Neuronal stem cell (in vitro differentiated cells): ENCODE measurements around the gene MED15.

Experiments
- DNase-seq: peaks from one replicate; pipeline ENCODE4 v3.0.0-alpha.2; 2013; ENCODE audit warnings: low spot score
- H2AFZ ChIP-seq: one replicate; pipeline ENCODE4 v1.6.1; 2013; ENCODE audit warnings: mild to moderate bottlenecking, low read length, inconsistent platforms
- H2AK5ac ChIP-seq: 2 replicates; pipeline ENCODE4 v1.6.1; 2013; ENCODE audit warnings: low read depth, mild to moderate bottlenecking, inconsistent platforms, low read length, moderate library complexity, mixed read lengths
- H2BK120ac ChIP-seq: 2 replicates; pipeline ENCODE4 v1.6.1; 2013; ENCODE audit warnings: low read depth, mild to moderate bottlenecking, inconsistent platforms, low read length, moderate library complexity, mixed read lengths
- H2BK12ac ChIP-seq: one replicate; pipeline ENCODE4 v1.6.1; 2013; ENCODE audit warnings: low read length, inconsistent platforms
- H2BK15ac ChIP-seq: 2 replicates; pipeline ENCODE4 v1.6.1; 2013; ENCODE audit warnings: mild to moderate bottlenecking, low read length, inconsistent platforms, mixed read lengths
- H2BK5ac ChIP-seq: one replicate; pipeline ENCODE4 v1.6.1; 2013; ENCODE audit warnings: inconsistent platforms, mild to moderate bottlenecking, low read length, moderate library complexity
- H3K14ac ChIP-seq: one replicate; pipeline ENCODE4 v1.6.1; 2013; ENCODE audit warnings: low read length, inconsistent platforms
- H3K18ac ChIP-seq: 2 replicates; pipeline ENCODE4 v1.6.1; 2013; ENCODE audit warnings: low read length, inconsistent platforms
- H3K23ac ChIP-seq: 2 replicates; pipeline ENCODE4 v1.6.1; 2013; ENCODE audit warnings: low read depth, mild to moderate bottlenecking, mixed read lengths, low read length, inconsistent platforms; ENCODE audit not compliant: poor library complexity
- H3K27ac ChIP-seq: replicated peaks from 3 replicates; pipeline ENCODE4 v1.5.1; 2013; ENCODE audit warnings: low read length, inconsistent platforms
- H3K27me3 ChIP-seq, 3 experiments: 2 replicates each; pipeline ENCODE4 v1.6.1; 2013; ENCODE audit warnings: low read length in 3 of 3, mild to moderate bottlenecking in 2 of 3, inconsistent platforms in 1 of 3, low read depth in 1 of 3, mixed read lengths in 1 of 3, moderate library complexity in 1 of 3; ENCODE audit not compliant: control insufficient read depth in 3 of 3, insufficient read depth in 3 of 3
- H3K36me3 ChIP-seq, 2 donors: replicated peaks in 1 of 2; 2 replicates each; pipeline ENCODE4 v1.6.1; 2013; ENCODE audit warnings: low read length in 2 of 2; ENCODE audit not compliant: control insufficient read depth in 2 of 2, insufficient read depth in 2 of 2
- H3K4ac ChIP-seq: 2 replicates; pipeline ENCODE4 v1.6.1; 2013; ENCODE audit warnings: inconsistent platforms, mild to moderate bottlenecking, low read length, moderate library complexity
- H3K4me1 ChIP-seq, 2 donors: 1 replicate in 1 of 2; 2 replicates in 1 of 2; pipeline ENCODE4 v1.6.1; 2013; ENCODE audit warnings: low read length in 2 of 2, low read depth in 1 of 2; ENCODE audit not compliant: control insufficient read depth in 2 of 2, insufficient read depth in 1 of 2
- H3K4me2 ChIP-seq: one replicate; pipeline ENCODE4 v1.6.1; 2013; ENCODE audit warnings: mild to moderate bottlenecking, low read length, inconsistent platforms; ENCODE audit not compliant: insufficient read depth, poor library complexity, severe bottlenecking
- H3K4me3 ChIP-seq, 2 donors: 2 replicates each; pipeline ENCODE4 v1.5.1; 2013; ENCODE audit warnings: low read length in 2 of 2, mild to moderate bottlenecking in 2 of 2, inconsistent platforms in 1 of 2, moderate library complexity in 1 of 2
- H3K79me1 ChIP-seq: one replicate; pipeline ENCODE4 v1.6.1; 2013; ENCODE audit warnings: low read depth, mild to moderate bottlenecking, inconsistent platforms, low read length, moderate library complexity
- H3K9ac ChIP-seq: one replicate; pipeline ENCODE4 v1.6.1; 2013; ENCODE audit warnings: mild to moderate bottlenecking, low read depth, low read length, inconsistent platforms; ENCODE audit not compliant: poor library complexity
- H3K9me3 ChIP-seq, 2 donors: replicated peaks in 1 of 2; 2 replicates each; pipeline versions ENCODE3 to v1.6.1; 2013; ENCODE audit warnings: low read length in 2 of 2, mild to moderate bottlenecking in 2 of 2, inconsistent platforms in 1 of 2, low read depth in 1 of 2, mixed read lengths in 1 of 2, moderate library complexity in 1 of 2; ENCODE audit not compliant: control insufficient read depth in 2 of 2, insufficient read depth in 1 of 2
- H4K8ac ChIP-seq: one replicate; pipeline ENCODE4 v1.6.1; 2013; ENCODE audit warnings: low read depth, mild to moderate bottlenecking, inconsistent platforms, low read length, moderate library complexity
- H4K91ac ChIP-seq: one replicate; pipeline ENCODE4 v1.6.1; 2013; ENCODE audit warnings: low read length, low read depth, mild to moderate bottlenecking, inconsistent platforms; ENCODE audit not compliant: poor library complexity
- WGBS, 2 donors: extraction: QIAGEN DNeasy Blood & Tissue Kit; methylation state at CpG; one replicate each; pipeline ENCODE4 v1.1.7; 2013; ENCODE audit warnings: missing lambda C conversion rate in 2 of 2, mixed read lengths in 1 of 2; ENCODE audit not compliant: insufficient read length in 2 of 2, insufficient replicate concordance in 1 of 2; ENCODE audit errors: extremely low coverage in 2 of 2; 5-methylcytosine and 5-hydroxymethylcytosine counted together

Gene MED15

GRCh38 chr22:20524004-20524481 is 16.6 kb downstream of the MED15 start:
- H3K79me1 ChIP-seq, result peaks cover 8% of the 10 kb centered on the region
- no peak overlapping the region for H2AFZ ChIP-seq
- H3K14ac ChIP-seq, result no peak overlapping the region
- no peak overlapping the region for H4K91ac ChIP-seq
- H2BK15ac ChIP-seq, result no peak overlapping the region
- no peak overlapping the region for H3K27ac ChIP-seq
- H3K4ac ChIP-seq, result no peak overlapping the region
- peaks cover 2 to 3% of the 10 kb centered on the region in 2 donors for H3K4me1 ChIP-seq
- no peak overlapping the region for H2BK120ac ChIP-seq
- H2AK5ac ChIP-seq, result no peak overlapping the region
- H3K9ac ChIP-seq, result no peak overlapping the region
- no peaks in the 10 kb centered on the region for H3K27me3 ChIP-seq
- H3K4me3 ChIP-seq, result no peak overlapping the region
- peaks cover 7 to 9% of the 10 kb centered on the region in 2 donors for H3K9me3 ChIP-seq
- H2BK5ac ChIP-seq, result no peak overlapping the region
- no peak overlapping the region for H3K18ac ChIP-seq
- H3K36me3 ChIP-seq, result peaks cover 17 to 71% of the 10 kb centered on the region in 2 donors
- no peak overlapping the region for H3K4me2 ChIP-seq
- DNase-seq, result no peak
- no CpG with 5 or more reads among the region's 1 CpG for WGBS, 2 donors
- no peak overlapping the region for H3K23ac ChIP-seq
- no peak overlapping the region for H2BK12ac ChIP-seq
- H4K8ac ChIP-seq, result no peak overlapping the region

DNA sequence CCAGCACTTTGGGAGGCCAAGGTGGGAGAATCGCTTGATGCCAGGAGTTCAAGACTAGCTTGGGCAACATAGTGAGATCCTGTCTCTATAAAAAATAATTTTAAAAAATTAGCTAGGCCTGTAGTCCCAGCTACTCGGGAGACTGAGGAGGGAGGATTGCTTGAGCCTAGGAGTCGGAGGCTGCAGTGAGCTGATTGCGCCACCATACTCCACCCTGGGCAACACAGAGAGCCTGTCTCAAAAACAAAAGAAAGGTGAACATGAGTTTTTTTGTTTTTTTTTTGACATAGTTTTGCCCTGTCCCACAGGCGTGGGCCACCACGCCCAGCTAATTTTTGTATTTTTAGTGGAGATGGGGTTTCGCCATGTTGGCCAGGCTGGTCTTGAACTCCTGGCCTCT is 17.6 kb downstream of the MED15 start:
- Histone ChIP-seq H3K14ac (no peak overlapping the region), H3K4me2 (no peak overlapping the region)

DNA sequence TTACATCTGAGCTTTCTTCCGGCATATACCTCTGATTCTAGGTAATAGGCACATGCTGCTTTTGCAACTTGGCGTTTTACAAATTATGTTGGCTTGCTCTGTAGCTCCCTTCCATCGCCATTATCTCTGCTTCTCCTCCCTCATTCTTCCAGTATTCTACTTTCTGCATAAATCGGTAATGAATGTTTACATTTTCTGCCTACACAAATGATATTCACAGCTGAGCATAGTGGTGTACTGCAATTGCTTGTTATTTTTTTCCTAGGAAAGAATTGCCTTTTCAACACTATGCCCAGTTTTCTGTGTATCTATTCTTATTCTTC is 18.9 kb downstream of the MED15 start:
- Histone ChIP-seq H3K4me2 (no peak overlapping the region), H4K8ac (no peak overlapping the region), H3K36me3 (peaks cover 9 to 59% of the 10 kb centered on the region in 2 donors), H2BK15ac (no peak overlapping the region), H3K23ac (no peak overlapping the region), H3K79me1 (peaks cover 8% of the 10 kb centered on the region), H2AFZ (no peak overlapping the region), H3K4me3 (no peak overlapping the region), H3K14ac (no peak overlapping the region), H3K27ac (no peak overlapping the region), H3K18ac (no peak overlapping the region), H3K27me3 (no peaks in the 10 kb centered on the region), H3K4me1 (peaks cover 4 to 12% of the 10 kb centered on the region in 2 donors), H2BK120ac (no peak overlapping the region), H3K9me3 (peaks cover 5 to 9% of the 10 kb centered on the region in 2 donors), H2BK5ac (no peak overlapping the region), H2AK5ac (no peak overlapping the region), H2BK12ac (no peak overlapping the region), H3K4ac (no peak overlapping the region), H4K91ac (no peak overlapping the region), H3K9ac (no peak overlapping the region)
- no peak for DNase-seq
- WGBS, 2 donors, result no CpG with 5 or more reads among the region's 4 CpGs

More for the DNA sequence above, 17.6 kb downstream of the MED15 start:
- Histone ChIP-seq H2AK5ac (no peak overlapping the region), H3K27ac (no peak overlapping the region), H3K27me3 (no peaks in the 10 kb centered on the region), H3K4me3 (no peak overlapping the region), H3K36me3 (peaks cover 15 to 60% of the 10 kb centered on the region in 2 donors), H3K9ac (no peak overlapping the region), H4K8ac (no peak overlapping the region), H2BK120ac (no peak overlapping the region), H3K4me1 (peaks cover under 1 to 2% of the 10 kb centered on the region in 2 donors), H2BK12ac (no peak overlapping the region), H2BK15ac (no peak overlapping the region), H3K18ac (no peak overlapping the region), H3K4ac (no peak overlapping the region), H3K79me1 (peaks cover 7% of the 10 kb centered on the region), H3K9me3 (peaks cover 7 to 9% of the 10 kb centered on the region in 2 donors), H2AFZ (no peak overlapping the region), H2BK5ac (no peak overlapping the region), H3K23ac (no peak overlapping the region), H4K91ac (no peak overlapping the region)
- DNase-seq, result no peak
- WGBS, 2 donors, result no CpG with 5 or more reads among the region's 7 CpGs

DNA sequence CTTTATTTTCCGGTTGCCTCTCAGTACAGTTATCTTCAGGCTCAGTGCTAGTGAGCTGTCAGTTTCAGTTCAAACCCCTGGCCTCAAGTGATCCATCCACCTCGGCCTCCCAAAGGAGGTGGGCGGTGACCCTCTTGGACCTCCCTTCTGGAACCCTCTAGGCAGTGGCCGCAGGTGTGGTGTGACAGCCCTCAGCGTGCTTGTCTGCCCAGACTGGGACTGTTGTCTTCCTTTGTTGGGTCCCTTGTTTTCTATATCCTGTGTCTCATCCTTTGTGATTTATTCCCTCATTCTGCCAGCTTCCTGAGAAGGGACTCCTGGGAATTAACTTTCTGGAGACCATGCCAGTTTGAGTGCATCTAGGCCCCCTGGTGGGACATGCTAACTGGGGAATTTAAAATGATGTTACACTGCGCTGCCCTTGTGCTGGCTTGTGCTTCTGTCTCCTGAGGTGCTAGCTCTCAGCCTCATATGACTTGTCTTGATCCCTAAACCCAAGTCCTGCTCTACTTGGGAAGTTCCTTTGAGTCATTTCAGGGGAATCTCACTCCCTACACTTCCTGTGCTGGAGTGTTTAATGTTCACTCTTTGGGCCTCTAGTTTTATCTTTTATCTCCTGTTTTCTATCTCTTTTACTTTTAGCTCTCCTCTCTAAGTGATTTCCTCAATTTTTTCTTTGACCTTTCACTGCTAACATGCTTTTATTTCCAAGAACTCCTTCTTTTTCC is 19.4 kb downstream of the MED15 start:
- WGBS, 2 donors, result no CpG with 5 or more reads among the region's 6 CpGs

More for the DNA sequence above, 19.4 kb downstream of the MED15 start:
- Histone ChIP-seq H3K23ac (no peak overlapping the region), H3K27ac (no peak overlapping the region), H3K9ac (no peak overlapping the region), H3K9me3 (peaks cover 5 to 9% of the 10 kb centered on the region in 2 donors), H3K4me1 (peaks cover 6 to 17% of the 10 kb centered on the region in 2 donors), H3K18ac (no peak overlapping the region), H2BK15ac (no peak overlapping the region), H3K14ac (no peak overlapping the region), H3K4ac (no peak overlapping the region), H3K4me3 (no peak overlapping the region), H3K79me1 (peaks cover 11% of the 10 kb centered on the region), H3K36me3 (peaks cover 9 to 61% of the 10 kb centered on the region in 2 donors), H2AK5ac (no peak overlapping the region), H2BK5ac (no peak overlapping the region), H4K91ac (no peak overlapping the region), H2AFZ (no peak overlapping the region), H3K4me2 (no peak overlapping the region), H2BK12ac (no peak overlapping the region), H3K27me3 (no peaks in the 10 kb centered on the region), H2BK120ac (no peak overlapping the region), H4K8ac (no peak overlapping the region)
- DNase-seq, result no peak
